ENCODE results near the gene UQCRC1.
A peak's percentile ranks its signal among the peaks of the same experiment; 100 is the strongest.

Gene UQCRC1

GRCh38 chr3:48592519-48593087 is 16.8 kb downstream of the UQCRC1 start:
- TF ChIP-seq REST (IDR thresholded peaks at IDR 0.05; ENCODE audit: low read depth) (peak; percentile 32; the same call in 1 of the 2 replicates), YY1 (IDR thresholded peaks at IDR 0.05; ENCODE audit: low read depth) (no peak), RAD21 (IDR thresholded peaks at IDR 0.05; ENCODE audit: low read depth) (no peak), TCF12 (IDR thresholded peaks at IDR 0.05; ENCODE audit: low read depth) (no peak), NFIC (IDR thresholded peaks at IDR 0.05) (no peak)

- TF ChIP-seq EGR1 (IDR thresholded peaks at IDR 0.05) (no peak), REST (IDR thresholded peaks at IDR 0.05; ENCODE audit: low read depth) (no peak)
These were observed 17.4 kb downstream of the UQCRC1 start for GRCh38 chr3:48591886-48592518.

DNA sequence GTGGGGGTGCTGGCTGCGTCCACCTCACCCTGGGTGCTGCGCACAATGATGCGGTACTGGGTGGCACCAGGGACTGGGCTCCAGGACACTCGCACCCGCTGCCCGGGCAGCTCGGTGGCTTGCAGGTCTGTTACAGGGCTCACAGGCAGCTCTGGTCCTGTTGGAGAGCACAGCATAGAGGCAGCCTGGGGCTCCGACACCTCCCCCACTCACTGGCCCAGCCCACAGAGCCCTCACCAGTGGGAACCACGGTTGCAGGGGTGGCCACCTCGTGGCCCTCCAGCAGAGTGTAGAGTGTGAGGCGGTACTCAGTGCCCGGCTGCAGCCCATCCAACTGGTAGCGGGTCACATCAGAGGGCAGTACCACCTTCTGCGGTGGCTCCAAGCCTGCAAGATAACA is 18.0 kb downstream of the UQCRC1 start:
- TF ChIP-seq MAX (IDR thresholded peaks at IDR 0.05) = no peak
- TF ChIP-seq YY1 (IDR thresholded peaks at IDR 0.05; ENCODE audit: low read depth) = no peak
- TF ChIP-seq NFIC (IDR thresholded peaks at IDR 0.05) = no peak
- no peak for TF ChIP-seq TCF12 (IDR thresholded peaks at IDR 0.05; ENCODE audit: low read depth)
- no peak for TF ChIP-seq REST (IDR thresholded peaks at IDR 0.05; ENCODE audit: low read depth)
- TF ChIP-seq TEAD4 (IDR thresholded peaks at IDR 0.05) = no peak
- no peak for TF ChIP-seq CREB1 (IDR thresholded peaks at IDR 0.05; ENCODE audit: low read depth)
- TF ChIP-seq CEBPB (IDR thresholded peaks at IDR 0.05) = no peak
- no peak for TF ChIP-seq RAD21 (IDR thresholded peaks at IDR 0.05; ENCODE audit: low read depth)
- no peak for TF ChIP-seq EGR1 (IDR thresholded peaks at IDR 0.05)
- TF ChIP-seq EP300 (IDR thresholded peaks at IDR 0.05; ENCODE audit: borderline replicate concordance) = no peak

DNA sequence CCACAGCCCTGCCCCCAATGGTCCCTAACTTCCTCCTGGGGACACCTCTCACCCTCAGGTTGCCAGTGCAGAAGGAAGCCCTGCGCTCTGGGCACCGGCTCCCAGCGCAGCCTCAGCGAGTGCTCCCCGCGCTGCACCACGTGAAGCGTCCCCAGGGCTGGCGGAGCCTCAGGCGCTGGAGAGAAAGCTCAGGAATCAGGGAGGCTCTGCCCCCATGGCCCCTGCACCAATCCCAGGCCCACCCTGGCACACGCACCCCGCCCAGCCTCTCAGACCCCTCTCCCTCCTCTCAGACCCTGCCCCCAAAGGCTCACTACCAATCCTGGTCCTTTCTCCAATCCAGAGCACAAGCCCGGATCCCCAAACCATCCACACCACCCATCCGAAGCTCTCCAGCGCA is 21.2 kb downstream of the UQCRC1 start:
- TF ChIP-seq TAF1 (IDR thresholded peaks at IDR 0.05; ENCODE audit: low read depth) = no peak
- no peak for TF ChIP-seq REST (IDR thresholded peaks at IDR 0.05; ENCODE audit: low read depth)
- no peak for TF ChIP-seq CEBPB (IDR thresholded peaks at IDR 0.05)
- no peak for TF ChIP-seq TCF12 (IDR thresholded peaks at IDR 0.05; ENCODE audit: low read depth)
- TF ChIP-seq EGR1 (IDR thresholded peaks at IDR 0.05) = no peak

- no peak for TF ChIP-seq EP300 (IDR thresholded peaks at IDR 0.05; ENCODE audit: borderline replicate concordance)
- no peak for TF ChIP-seq TEAD4 (IDR thresholded peaks at IDR 0.05)
- TF ChIP-seq RAD21 (IDR thresholded peaks at IDR 0.05; ENCODE audit: low read depth) = no peak
- TF ChIP-seq CEBPB (IDR thresholded peaks at IDR 0.05) = no peak
- TF ChIP-seq CREB1 (IDR thresholded peaks at IDR 0.05; ENCODE audit: low read depth) = no peak
- TF ChIP-seq ZBTB7A (IDR thresholded peaks at IDR 0.05; ENCODE audit: low read depth) = no peak
- no peak for TF ChIP-seq TCF12 (IDR thresholded peaks at IDR 0.05; ENCODE audit: low read depth)
- TF ChIP-seq FOXM1 (IDR thresholded peaks at IDR 0.05; ENCODE audit: borderline replicate concordance, low read depth) = no peak
- no peak for TF ChIP-seq EGR1 (IDR thresholded peaks at IDR 0.05)
- no peak for TF ChIP-seq USF1 (IDR thresholded peaks at IDR 0.05)
- no peak for TF ChIP-seq REST (IDR thresholded peaks at IDR 0.05; ENCODE audit: low read depth)
These were observed 21.8 kb downstream of the UQCRC1 start for GRCh38 chr3:48587686-48588085.

Measured in Ishikawa (cell line).